ENCODE results near the gene PSMD11. TPM values are rescaled to one million over a fixed set of nuclear protein-coding genes. Genes with fewer than 3 reads are reported as not detected.
A peak's percentile ranks its signal among the peaks of the same experiment; 100 is the strongest.

Gene PSMD11
- total RNA-seq, 4 donors from 2014 or later, result 33.2 to 74.3 (median 52.5) TPM

DNA sequence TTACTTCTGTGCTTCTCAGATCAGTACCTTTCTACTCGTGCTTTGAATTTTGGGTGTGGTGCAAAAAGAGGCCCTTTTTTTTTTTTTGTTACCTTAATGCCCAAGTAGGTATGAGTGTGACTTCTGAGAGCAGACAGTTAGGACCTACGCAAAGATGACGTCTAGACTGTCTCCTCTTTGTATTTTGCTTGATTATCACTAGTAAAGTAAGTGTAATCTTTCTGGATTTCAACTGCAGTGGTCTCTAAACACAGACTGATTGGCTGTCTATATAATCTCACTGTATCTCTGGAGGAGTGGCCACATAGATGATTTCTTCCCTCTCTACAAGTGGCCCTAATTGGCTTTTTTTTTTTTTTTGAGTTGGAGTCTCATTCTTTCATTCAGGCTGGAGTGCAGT is 30.9 kb downstream of the PSMD11 start:
- H3K36me3 ChIP-seq, result peaks cover 0 to 97% (median 0%) of the 10 kb centered on the region in 3 donors
- no peaks in the 10 kb centered on the region for H3K4me1 ChIP-seq
- TF ChIP-seq POLR2A (IDR thresholded peaks at IDR 0.05), result no peak
- TF ChIP-seq CTCF (IDR thresholded peaks at IDR 0.05), result no peak
- no peak for DNase-seq
- H3K27ac ChIP-seq, result no peak overlapping the region
- H3K27me3 ChIP-seq, result no peaks in the 10 kb centered on the region
- no peaks in the 10 kb centered on the region for H3K9me3 ChIP-seq
- H3K4me3 ChIP-seq, result no peak overlapping the region

DNA sequence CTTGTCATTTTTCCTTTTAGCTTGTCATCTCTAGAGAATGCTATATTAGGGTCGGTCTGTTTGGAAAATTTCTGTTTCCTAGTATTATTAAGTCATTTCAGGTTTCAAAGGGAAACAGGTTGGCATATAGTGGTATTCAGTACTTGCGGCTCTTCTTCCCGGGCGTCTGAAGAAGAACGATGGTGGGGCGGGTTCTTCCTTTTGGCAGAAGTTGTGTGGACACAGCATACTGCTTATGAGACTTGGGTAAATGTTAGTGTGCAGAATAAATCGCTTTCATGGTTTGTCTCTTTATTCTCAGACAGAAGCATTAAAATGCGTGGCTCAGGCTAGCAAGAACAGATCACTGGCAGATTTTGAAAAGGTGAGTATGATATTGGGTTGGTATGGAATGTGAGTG is 32.9 kb downstream of the PSMD11 start:
- no peaks in the 10 kb centered on the region for H3K9me3 ChIP-seq
- peak in 1 of 3 donors; percentile 2 for DNase-seq
- H3K4me3 ChIP-seq, result no peak overlapping the region
- TF ChIP-seq CTCF (IDR thresholded peaks at IDR 0.05) (no peak), POLR2A (IDR thresholded peaks at IDR 0.05) (no peak)
- no peak overlapping the region for H3K27ac ChIP-seq
- H3K4me1 ChIP-seq, result no peaks in the 10 kb centered on the region
- H3K36me3 ChIP-seq, result peaks cover 0 to 96% (median 0%) of the 10 kb centered on the region in 3 donors
- no peaks in the 10 kb centered on the region for H3K27me3 ChIP-seq

GRCh38 chr17:32479074-32479617 is 34.8 kb downstream of the PSMD11 start:
- DNase-seq, result peak in 1 of 3 donors; percentile 19
- Histone ChIP-seq H3K27me3 (no peaks in the 10 kb centered on the region), H3K36me3 (peaks cover 0 to 79% (median 0%) of the 10 kb centered on the region in 3 donors), H3K4me3 (no peak overlapping the region), H3K4me1 (no peaks in the 10 kb centered on the region), H3K9me3 (no peaks in the 10 kb centered on the region), H3K27ac (no peak overlapping the region)
- TF ChIP-seq POLR2A (IDR thresholded peaks at IDR 0.05), result no peak
- TF ChIP-seq CTCF (IDR thresholded peaks at IDR 0.05), result no peak

GRCh38 chr17:32481193-32481592 is 36.9 kb downstream of the PSMD11 start:
- TF ChIP-seq POLR2A (IDR thresholded peaks at IDR 0.05) (no peak), CTCF (IDR thresholded peaks at IDR 0.05) (no peak)
- peaks cover 0 to 58% (median 0%) of the 10 kb centered on the region in 3 donors for H3K36me3 ChIP-seq
- H3K4me1 ChIP-seq, result peaks cover 0 to 5% (median 4%) of the 10 kb centered on the region in 4 donors
- H3K9me3 ChIP-seq, result no peaks in the 10 kb centered on the region
- DNase-seq, result peak in 1 of 3 donors; percentile 38
- H3K27ac ChIP-seq, result no peak overlapping the region
- H3K4me3 ChIP-seq, result no peak overlapping the region
- H3K27me3 ChIP-seq, result no peaks in the 10 kb centered on the region

DNA sequence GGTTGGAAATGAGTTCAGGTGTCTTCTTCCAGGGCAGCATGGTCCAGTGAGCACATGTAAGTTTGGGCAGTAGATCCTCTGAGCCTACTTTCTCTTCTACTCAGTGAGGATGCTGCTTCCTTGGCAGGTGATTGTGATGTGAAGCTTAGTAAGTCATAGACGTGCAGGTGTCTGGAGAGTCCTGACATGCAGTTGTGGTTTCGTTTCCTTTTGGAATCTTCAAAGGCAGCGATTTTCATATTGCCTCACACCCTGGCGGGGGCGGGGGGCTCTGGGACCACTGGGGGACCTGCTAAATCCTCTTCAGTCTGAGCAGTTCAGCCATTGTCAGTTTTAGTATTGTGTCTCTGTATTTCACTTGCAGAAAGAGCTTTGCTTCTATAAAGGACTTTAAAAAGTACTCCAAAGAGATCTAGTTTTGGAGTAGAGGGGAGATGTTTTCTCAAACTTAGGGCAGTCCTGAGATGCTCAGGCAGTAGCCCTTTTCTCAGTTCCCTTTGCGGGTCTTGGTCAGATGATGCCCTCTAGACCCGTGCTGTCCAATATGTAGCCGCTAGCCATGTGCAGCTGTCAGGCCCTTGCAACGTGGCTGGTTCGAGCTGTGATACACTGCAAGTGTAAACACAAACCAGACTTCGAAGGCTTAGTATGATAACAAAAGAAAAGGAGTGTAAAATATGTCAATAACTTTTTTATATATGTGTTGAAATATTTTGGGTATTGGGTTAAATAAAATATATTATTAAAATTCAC is 38.4 kb downstream of the PSMD11 start:
- no peaks in the 10 kb centered on the region for H3K27me3 ChIP-seq
- no peak for TF ChIP-seq CTCF (IDR thresholded peaks at IDR 0.05)
- no peak for TF ChIP-seq POLR2A (IDR thresholded peaks at IDR 0.05)
- no peaks in the 10 kb centered on the region for H3K9me3 ChIP-seq
- H3K36me3 ChIP-seq, result peaks cover 0 to 43% (median 0%) of the 10 kb centered on the region in 3 donors
- DNase-seq, result peak in 1 of 3 donors; percentile 29
- no peak overlapping the region for H3K27ac ChIP-seq
- no peak overlapping the region for H3K4me3 ChIP-seq
- peaks cover 0 to 6% (median 4%) of the 10 kb centered on the region in 4 donors for H3K4me1 ChIP-seq
